ENCODE data around the gene MYEOV. TPM values are rescaled to one million over a fixed set of nuclear protein-coding genes. Genes with fewer than 3 reads are reported as not detected.

The MYEOV gene
- total RNA-seq, 1 experiment from 2014 or later = 0.22 TPM

DNA sequence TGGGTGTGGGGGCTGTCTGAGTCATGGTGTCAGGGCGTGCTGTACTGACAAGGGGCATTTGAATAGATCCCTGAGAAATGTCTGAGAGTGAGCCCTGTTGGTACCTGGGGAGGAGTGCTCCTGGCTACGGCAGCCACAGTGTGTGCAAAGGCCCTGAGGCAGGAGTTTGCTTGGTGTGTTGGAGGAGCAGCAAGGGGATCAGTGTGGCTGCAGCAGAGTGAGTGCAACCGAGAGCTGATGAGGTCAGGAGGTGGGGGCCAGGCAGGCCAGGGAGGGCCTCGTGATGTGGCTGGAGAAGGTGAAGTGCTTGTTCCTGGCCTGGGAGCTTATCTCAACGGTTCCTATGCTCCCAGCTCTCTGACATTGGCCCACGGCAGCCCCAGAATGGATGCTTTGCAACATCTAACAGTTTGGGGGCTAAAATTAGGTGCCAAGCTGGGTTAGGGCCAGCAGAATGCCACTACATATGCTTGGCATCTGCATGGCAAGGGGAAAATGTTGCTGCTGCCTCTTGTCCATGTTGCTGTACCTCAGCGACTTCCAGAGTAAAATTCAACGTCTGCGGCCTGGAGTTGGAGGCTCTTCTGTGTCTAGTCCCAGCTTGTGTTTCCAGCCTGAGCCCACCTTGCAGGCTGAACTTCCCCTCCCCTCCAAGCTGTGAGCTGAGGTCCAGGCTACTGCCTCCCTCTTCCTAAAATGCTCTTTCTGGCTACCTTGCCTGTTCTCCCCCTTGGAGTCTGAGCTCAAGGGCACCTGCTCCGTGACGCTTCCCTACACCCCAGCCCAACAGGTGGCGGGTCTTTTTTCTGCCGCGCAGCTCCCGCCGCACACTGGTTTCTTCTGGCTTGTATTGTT lies 48.2 kb upstream of the MYEOV start:
- no peak overlapping the region for H2BK20ac ChIP-seq (ENCODE audit: low read depth, low read length, poor library complexity, severe bottlenecking)
- Mint-ChIP-seq H3K9me3 (peaks cover 0 to 2% of the 10 kb centered on the region in 2 experiments; a peak in 3 of 5 replicates), H3K36me3 (ENCODE audit: insufficient read depth in 1 of 3, low read depth in 3 of 3) (no peaks in the 10 kb centered on the region; a peak in 1 of 7 replicates), H3K27ac (peak overlapping the region in 1 of 3 experiments; percentile 11; a peak in 2 of 7 replicates), H3K4me1 (peaks cover 18 to 21% of the 10 kb centered on the region in 2 experiments), H3K27me3 (ENCODE audit: low read depth) (peaks cover 52% of the 10 kb centered on the region), H3K4me3 (no peak overlapping the region)
- no peak overlapping the region for H4K5ac ChIP-seq (ENCODE audit: insufficient read length, low read depth, low read length)
- no peaks in the 10 kb centered on the region for H3K23me2 ChIP-seq (ENCODE audit: insufficient read length, low read depth, low read length, poor library complexity, severe bottlenecking)
- no peak overlapping the region for H3K56ac ChIP-seq (ENCODE audit: insufficient read length, low read depth, low read length)
- no peak overlapping the region for H3T11ph ChIP-seq (ENCODE audit: low read length)
- peaks cover 3% of the 10 kb centered on the region; the same call in 1 of the 2 replicates for H3K4me1 ChIP-seq (ENCODE audit: insufficient read depth, low read length)
- H2BK5ac ChIP-seq (ENCODE audit: insufficient read length, low read length) = no peak overlapping the region
- no peak overlapping the region for H3K9ac ChIP-seq (ENCODE audit: extremely low read depth, insufficient read length, low read length)
- peak; percentile 11 for DNase-seq
- H2AFZ ChIP-seq (ENCODE audit: low read length) = no peak overlapping the region
- H3K27me3 ChIP-seq (ENCODE audit: insufficient read depth, low read length) = no peaks in the 10 kb centered on the region; the same call in 1 of the 2 replicates
- no peak overlapping the region for H2AK5ac ChIP-seq (ENCODE audit: insufficient read length, low read length)
- H3K14ac ChIP-seq (ENCODE audit: insufficient read depth, low read length) = no peak overlapping the region
- H3K79me1 ChIP-seq (ENCODE audit: insufficient read depth, low read depth, low read length, poor library complexity, severe bottlenecking) = no peaks in the 10 kb centered on the region
- H3K4me2 ChIP-seq (ENCODE audit: insufficient read depth, insufficient read length, low read length) = no peak overlapping the region
- no peak overlapping the region for H2BK12ac ChIP-seq (ENCODE audit: insufficient read length, low read depth, low read length)
- no peak overlapping the region for H3K27ac ChIP-seq (ENCODE audit: insufficient read length, low read depth, low read length)
- H2BK120ac ChIP-seq (ENCODE audit: low read depth, low read length, poor library complexity, severe bottlenecking) = no peak overlapping the region
- TF ChIP-seq CTCF (conservative IDR thresholded peaks at IDR 0.05) = no peak
- no peak overlapping the region for H3K18ac ChIP-seq (ENCODE audit: insufficient read length, low read depth, low read length)
- H4K91ac ChIP-seq (ENCODE audit: insufficient read length, low read depth, low read length) = no peak overlapping the region
- H3K9me3 ChIP-seq (ENCODE audit: control insufficient read depth, low read depth, low read length) = no peaks in the 10 kb centered on the region
- H4K20me1 ChIP-seq (ENCODE audit: control insufficient read depth, insufficient read depth, insufficient read length) = no peaks in the 10 kb centered on the region
- H2BK15ac ChIP-seq (ENCODE audit: low read depth, low read length) = no peak overlapping the region
- H3K23ac ChIP-seq (ENCODE audit: insufficient read length, low read depth, low read length) = no peak overlapping the region
- H3K79me2 ChIP-seq (ENCODE audit: insufficient read depth, low read length) = no peaks in the 10 kb centered on the region
- no peak overlapping the region for H3K4ac ChIP-seq (ENCODE audit: low read depth, low read length)
- no CpG with 5 or more reads among the region's 16 CpGs for WGBS (ENCODE audit: extremely low coverage, insufficient read length, low lambda C conversion rate)
- no peak overlapping the region for H4K8ac ChIP-seq (replicated peaks; ENCODE audit: insufficient read length, low read depth, low read length)

Data from H9 (cell line).